Cardiac fibroblast (primary cell): ENCODE measurements around the gene APOB.

ENCODE experiments used
- DNase-seq, 2 donors: peaks; one replicate each; pipeline versions ENCODE4 v3.0.0 to v3.0.0-alpha.2; 2010; ENCODE audit warnings: low read depth in 2 of 2
- H3K4me3 ChIP-seq, 2 donors: replicated peaks in 1 of 2; 1 replicate in 1 of 2; 2 replicates in 1 of 2; pipeline ENCODE4 v1.5.1; 2011; ENCODE audit warnings: low read depth in 2 of 2, low read length in 2 of 2, mild to moderate bottlenecking in 2 of 2, moderate library complexity in 1 of 2
- CTCF ChIP-seq: IDR thresholded peaks from one replicate; pipeline ENCODE4 v1.5.1; 2011; ENCODE audit warnings: low read depth, mild to moderate bottlenecking, low read length, inconsistent platforms

Gene APOB

DNA sequence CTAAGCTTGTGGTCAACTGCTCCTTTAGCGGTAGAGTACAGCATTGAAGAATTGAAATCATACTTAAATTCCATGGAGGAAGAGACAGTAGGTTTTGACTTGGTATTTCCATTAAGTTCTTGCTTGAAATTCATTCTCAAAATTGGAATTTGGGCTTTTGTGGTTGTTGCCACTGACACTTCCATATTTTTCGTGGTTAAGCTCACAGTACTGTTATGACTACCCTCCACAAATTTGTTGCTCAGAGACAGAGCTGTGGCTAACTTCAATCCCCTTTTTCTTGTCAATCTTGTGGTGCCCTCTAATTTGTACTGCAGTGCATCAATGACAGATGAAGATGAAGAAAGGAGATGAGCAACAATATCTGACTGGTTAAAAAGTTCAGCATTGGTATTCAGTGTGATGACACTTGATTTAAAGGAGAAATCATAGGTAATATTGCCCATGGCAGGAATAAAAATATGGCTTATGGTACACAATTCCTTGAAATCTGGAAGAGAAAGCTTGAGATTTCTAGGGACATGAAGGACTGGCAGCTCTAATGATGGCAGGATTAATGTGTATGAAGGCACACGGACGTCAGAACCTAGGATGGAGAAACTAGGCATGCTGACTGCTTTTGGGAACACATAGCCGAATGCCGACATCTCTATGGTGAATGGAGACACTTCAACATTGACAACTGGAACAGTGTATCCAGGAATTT lies 37.3 kb downstream of the APOB start:
- TF ChIP-seq CTCF = no peak
- no peak for DNase-seq
- no peak overlapping the region for H3K4me3 ChIP-seq

- no peak for DNase-seq
- TF ChIP-seq CTCF = no peak
- no peak overlapping the region for H3K4me3 ChIP-seq
Observed at GRCh38 chr2:21005700-21006422, 38.0 kb downstream of the APOB start.

GRCh38 chr2:21005111-21005699 lies 38.7 kb downstream of the APOB start:
- TF ChIP-seq CTCF = no peak
- no peak for DNase-seq
- H3K4me3 ChIP-seq = no peak overlapping the region

GRCh38 chr2:21004181-21004572 lies 39.7 kb downstream of the APOB start:
- TF ChIP-seq CTCF = no peak
- no peak overlapping the region for H3K4me3 ChIP-seq
- no peak for DNase-seq

DNA sequence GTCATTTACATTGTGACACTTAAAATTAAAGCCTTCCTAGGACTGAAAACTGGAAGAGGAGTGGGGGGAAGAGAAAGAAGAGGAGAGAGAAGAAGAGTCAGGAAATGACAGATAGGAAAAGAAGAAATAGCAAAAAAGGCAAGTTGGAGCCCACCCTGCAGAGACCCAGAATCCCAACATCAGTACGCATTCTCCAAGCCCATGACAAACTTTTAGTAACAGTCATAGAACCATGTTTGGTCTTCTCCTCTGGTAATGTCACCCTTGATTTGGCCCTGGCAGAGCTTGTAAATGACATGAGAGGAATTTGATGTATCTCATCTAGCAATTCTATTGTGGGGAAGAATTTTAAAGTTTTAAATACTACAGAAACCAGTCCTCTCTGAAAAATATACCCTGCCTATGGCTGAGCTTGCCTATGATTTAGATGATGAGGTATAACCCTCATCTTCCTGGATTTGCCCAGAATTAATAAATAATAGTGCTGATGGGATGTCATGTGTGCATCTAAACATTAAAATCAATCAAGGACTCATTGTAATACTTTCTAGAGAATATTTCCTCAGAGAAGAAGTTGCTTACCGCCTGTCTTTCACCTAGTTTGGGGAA lies 40.2 kb downstream of the APOB start:
- no peak for TF ChIP-seq CTCF
- DNase-seq = no peak
- no peak overlapping the region for H3K4me3 ChIP-seq

DNA sequence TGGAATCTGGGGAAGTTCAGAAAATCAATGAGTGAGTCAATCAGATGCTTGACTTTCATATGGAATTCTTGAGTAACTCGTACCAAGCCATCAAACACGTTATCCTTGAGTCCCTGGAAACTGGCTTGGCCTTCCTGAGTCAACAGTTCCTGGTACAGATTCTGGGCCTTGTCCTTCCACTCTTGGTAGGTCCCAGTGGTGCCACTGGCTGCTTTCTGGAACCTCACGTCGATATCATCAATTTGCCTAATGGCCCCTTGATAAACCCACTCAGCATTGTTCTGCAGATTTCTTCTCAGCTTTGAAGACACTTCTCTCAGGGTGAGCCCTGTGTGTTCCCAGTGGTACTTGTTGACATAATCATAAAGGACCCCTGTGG lies 41.1 kb downstream of the APOB start:
- no peak for TF ChIP-seq CTCF
- DNase-seq = no peak
- H3K4me3 ChIP-seq = no peak overlapping the region
